ENCODE results near the gene WASF2. TPM values are rescaled to one million over a fixed set of nuclear protein-coding genes. Genes with fewer than 3 reads are reported as not detected.

WASF2 gene, protein sequence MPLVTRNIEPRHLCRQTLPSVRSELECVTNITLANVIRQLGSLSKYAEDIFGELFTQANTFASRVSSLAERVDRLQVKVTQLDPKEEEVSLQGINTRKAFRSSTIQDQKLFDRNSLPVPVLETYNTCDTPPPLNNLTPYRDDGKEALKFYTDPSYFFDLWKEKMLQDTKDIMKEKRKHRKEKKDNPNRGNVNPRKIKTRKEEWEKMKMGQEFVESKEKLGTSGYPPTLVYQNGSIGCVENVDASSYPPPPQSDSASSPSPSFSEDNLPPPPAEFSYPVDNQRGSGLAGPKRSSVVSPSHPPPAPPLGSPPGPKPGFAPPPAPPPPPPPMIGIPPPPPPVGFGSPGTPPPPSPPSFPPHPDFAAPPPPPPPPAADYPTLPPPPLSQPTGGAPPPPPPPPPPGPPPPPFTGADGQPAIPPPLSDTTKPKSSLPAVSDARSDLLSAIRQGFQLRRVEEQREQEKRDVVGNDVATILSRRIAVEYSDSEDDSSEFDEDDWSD
- total RNA-seq: 12.5 and 36.5 TPM in 2 replicates

DNA sequence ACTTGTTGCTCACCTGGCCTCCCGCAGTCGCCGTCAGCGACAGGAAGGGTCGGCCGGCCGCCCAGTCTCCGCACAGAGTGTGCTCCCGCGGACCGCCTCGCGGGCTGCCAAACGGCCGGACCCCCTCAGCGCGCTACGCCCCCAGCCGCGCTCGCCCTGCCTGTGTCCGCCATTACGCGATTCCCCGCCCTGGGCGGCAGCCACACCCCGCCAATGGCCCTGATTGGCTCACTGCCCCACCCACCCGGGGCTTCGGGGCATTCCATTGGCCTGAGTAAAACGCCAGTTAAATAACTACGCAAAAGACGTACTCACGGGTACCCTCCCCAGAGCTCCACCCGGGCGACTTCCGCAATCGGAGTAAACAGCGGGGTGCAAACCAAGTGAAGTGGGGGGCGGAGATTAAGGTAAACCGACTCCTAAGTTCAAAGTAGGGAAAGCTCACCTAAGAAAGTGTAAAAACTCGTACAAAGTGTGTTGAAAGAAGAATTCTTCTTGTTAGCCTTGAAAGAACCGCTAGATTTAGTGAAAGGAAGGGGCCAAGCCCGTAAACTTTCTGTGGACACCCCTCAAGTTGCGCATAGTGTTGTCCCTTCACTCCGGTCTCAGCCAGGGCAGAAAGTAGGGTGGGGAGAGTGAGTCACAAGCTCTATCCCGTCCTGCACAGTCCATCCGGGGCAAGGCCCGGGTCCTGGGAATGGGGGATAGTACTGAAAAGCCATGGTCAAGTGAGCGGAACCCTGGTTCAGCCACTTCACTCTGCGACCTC is at the start of gene WASF2:
TSS of gene WASF2 (minus strand) at position 195 of the 769 bp plus-strand sequence. CDS start 61,277 bp downstream, outside the sequence.

GRCh38 chr1:27392096-27392777 is 97.7 kb downstream of the WASF2 start, which contains the start of gene GPR3:
Gene GPR3 (plus strand): TSS chr1:27392622. CDS start chr1:27393799, 1,177 bp downstream.

DNA sequence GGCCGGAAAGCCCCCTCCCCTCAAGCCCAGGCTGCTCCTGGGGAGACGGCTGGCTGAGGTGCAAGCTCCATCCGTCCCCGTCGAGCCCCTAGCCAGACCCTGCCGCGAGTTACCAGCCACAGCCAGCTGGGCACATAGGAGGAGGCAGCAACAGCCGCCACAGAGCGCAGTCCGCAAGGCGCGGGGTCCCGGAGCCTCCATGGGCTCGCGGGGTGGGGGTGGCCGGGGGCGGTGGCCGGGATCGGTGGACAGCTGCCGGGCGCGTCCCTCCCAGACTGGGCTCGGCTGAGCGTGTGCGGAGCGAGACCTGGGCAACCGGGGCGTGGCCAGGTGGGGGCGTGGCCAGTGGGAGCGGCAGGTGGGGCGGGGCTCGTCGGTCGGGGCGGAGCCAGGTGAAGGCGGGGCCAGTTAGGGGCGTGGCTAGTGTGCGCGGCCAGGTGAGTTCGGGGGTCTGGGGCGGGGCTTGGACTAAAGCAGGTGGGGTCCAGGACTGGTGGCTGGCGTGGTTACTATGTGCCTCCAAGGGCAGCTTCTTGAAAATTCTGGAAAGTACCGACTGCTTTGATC is 106.8 kb downstream of the WASF2 start, which contains the start of gene CD164L2:
TSS of gene CD164L2 (minus strand) at position 295 of the 567 bp plus-strand sequence. CDS start at position 201, 94 bp downstream.

DNA sequence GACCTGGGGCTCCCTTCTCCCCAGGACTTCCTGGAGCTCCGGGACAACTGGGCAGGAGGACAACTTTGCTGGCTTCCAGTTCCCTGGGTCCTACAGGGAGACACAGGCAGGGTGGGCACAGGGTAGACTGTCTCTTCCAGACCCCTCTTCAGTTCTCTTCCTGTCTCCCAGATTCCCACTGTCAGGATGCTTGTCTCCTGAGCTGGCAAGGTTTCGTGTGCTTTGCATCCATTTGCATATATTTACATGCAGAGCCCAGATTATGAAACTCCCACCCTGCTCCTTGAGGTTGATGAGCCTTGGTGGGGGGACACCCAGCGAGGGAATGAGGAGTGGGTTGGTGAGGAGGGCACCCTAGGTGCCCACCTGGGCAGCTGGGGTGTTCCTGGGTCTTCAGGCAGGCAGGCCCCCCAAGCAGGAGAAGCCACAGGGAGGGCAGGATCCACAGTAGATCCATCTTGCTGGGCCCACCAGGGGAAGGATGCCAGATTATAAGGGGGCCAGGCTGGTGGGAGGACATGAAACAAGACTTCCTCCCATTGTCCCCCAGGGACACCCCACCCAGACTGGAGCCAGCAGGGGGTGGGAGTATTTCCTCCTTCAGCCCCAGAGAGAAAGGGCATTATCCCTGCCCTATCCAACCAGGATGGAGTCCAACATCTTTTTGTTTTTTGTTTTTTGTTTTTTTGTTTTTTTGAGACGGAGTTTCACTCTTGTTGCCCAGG is 115.4 kb downstream of the WASF2 start, which contains the start of gene FCN3:
TSS of gene FCN3 (minus strand) at position 463 of the 725 bp plus-strand sequence. CDS start at position 457, 6 bp downstream.

GRCh38 chr1:27366411-27367159 is 123.4 kb downstream of the WASF2 start, which contains the start of gene MAP3K6:
Gene MAP3K6 (minus strand): TSS chr1:27366961. CDS start chr1:27366597, 364 bp downstream.

Other genes starting within 250 kb of the WASF2 start
- gene TMEM222, start 168.0 kb downstream of the WASF2 start, total RNA-seq: 15.7 and 20.8 TPM in 2 replicates
- gene SYTL1, start 148.1 kb downstream of the WASF2 start, total RNA-seq: 0.23 and 0.59 TPM in 2 replicates
- gene MAP3K6, start 123.2 kb downstream of the WASF2 start, total RNA-seq: 11.3 and 18.7 TPM in 2 replicates
- gene FCN3, start 115.3 kb downstream of the WASF2 start, total RNA-seq: not detected in 2 replicates
- not detected in 2 replicates for gene CD164L2, start 106.8 kb downstream of the WASF2 start, total RNA-seq
- gene GPR3, start 97.5 kb downstream of the WASF2 start, total RNA-seq: 0.89 and 1.1 TPM in 2 replicates
- 8.0 and 15.5 TPM in 2 replicates for gene AHDC1, start 114.0 kb upstream of the WASF2 start, total RNA-seq
- not detected in 2 replicates for gene FGR, start 145.0 kb upstream of the WASF2 start, total RNA-seq
- gene IFI6, start 182.0 kb upstream of the WASF2 start, total RNA-seq: 13.2 and 23.2 TPM in 2 replicates
- 11.8 and 12.2 TPM in 2 replicates for gene FAM76A, start 235.8 kb upstream of the WASF2 start, total RNA-seq

Measured in smooth muscle cell of the umbilical artery (primary cell).